ENCODE results near the gene SYT17. TPM values are rescaled to one million over a fixed set of nuclear protein-coding genes. Genes with fewer than 3 reads are reported as not detected.

The SYT17 gene
- total RNA-seq, 3 donors from 2014 or later, result 1.9 to 11.9 (median 5.2) TPM

GRCh38 chr16:19135201-19135842, 32.7 kb upstream of the SYT17 start:
- H3K4me3 ChIP-seq, result no peak overlapping the region
- no peak for DNase-seq (ENCODE audit: low spot score in 2 of 2)
- TF ChIP-seq POLR2AphosphoS5 (IDR thresholded peaks at IDR 0.05) (no peak), POLR2A (IDR thresholded peaks at IDR 0.05) (no peak), CTCF (IDR thresholded peaks at IDR 0.05) (no peak)
- H3K36me3 ChIP-seq, result no peaks in the 10 kb centered on the region
- H3K27me3 ChIP-seq, result no peaks in the 10 kb centered on the region
- intact Hi-C loops (cut with DNase I; ENCODE audit: low total_unique reads), result no loop called here
- H3K27ac ChIP-seq, result no peak overlapping the region
- H3K9me3 ChIP-seq, result no peaks in the 10 kb centered on the region
- H3K4me1 ChIP-seq, result peaks cover 0 to 14% of the 10 kb centered on the region in 2 donors

DNA sequence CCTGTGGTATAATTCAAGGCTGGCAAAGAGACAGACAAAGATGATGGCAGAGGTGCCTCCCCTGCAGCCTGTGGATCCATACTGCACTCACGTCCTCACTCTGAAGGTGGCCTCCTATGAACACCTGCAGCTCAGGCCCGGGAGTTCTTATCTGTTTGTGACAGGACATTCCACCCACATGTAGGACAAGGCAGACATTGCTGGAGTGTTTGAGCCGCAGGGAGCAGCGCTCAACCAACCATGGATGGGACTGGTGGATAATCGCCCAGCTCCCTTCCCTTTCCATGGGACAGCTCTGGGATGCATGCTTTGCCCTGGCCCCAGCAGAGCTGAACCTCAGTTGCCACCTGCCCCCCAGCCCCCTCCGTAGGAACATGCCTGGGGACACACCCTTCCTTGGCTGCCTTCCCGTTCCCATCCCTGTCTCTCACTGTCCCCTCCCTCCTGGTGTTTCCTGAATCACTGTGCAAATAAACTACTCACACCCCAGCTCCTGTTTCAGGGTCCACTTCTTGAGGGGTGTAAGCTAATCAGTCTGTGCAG, 32.1 kb upstream of the SYT17 start:
- Histone ChIP-seq H3K27me3 (no peaks in the 10 kb centered on the region), H3K36me3 (no peaks in the 10 kb centered on the region), H3K4me1 (peaks cover 0 to 14% of the 10 kb centered on the region in 2 donors), H3K27ac (peak overlapping the region in 1 of 2 donors; percentile 71), H3K9me3 (no peaks in the 10 kb centered on the region), H3K4me3 (no peak overlapping the region)
- DNase-seq (ENCODE audit: low spot score in 2 of 2), result no peak
- TF ChIP-seq POLR2AphosphoS5 (IDR thresholded peaks at IDR 0.05) (no peak), POLR2A (IDR thresholded peaks at IDR 0.05) (no peak), CTCF (IDR thresholded peaks at IDR 0.05) (no peak)
- intact Hi-C loops (cut with DNase I; ENCODE audit: low total_unique reads), result no loop called here

GRCh38 chr16:19136549-19137196, 31.4 kb upstream of the SYT17 start:
- TF ChIP-seq CTCF (IDR thresholded peaks at IDR 0.05), result no peak
- TF ChIP-seq POLR2A (IDR thresholded peaks at IDR 0.05), result no peak
- TF ChIP-seq POLR2AphosphoS5 (IDR thresholded peaks at IDR 0.05), result no peak
- Histone ChIP-seq H3K4me1 (peaks cover 0 to 14% of the 10 kb centered on the region in 2 donors), H3K36me3 (no peaks in the 10 kb centered on the region), H3K27me3 (no peaks in the 10 kb centered on the region), H3K4me3 (no peak overlapping the region), H3K27ac (peak overlapping the region; percentile 4 to 71), H3K9me3 (no peaks in the 10 kb centered on the region)
- no peak for DNase-seq (ENCODE audit: low spot score in 2 of 2)
- intact Hi-C loops (cut with DNase I; ENCODE audit: low total_unique reads), result no loop called here

GRCh38 chr16:19137201-19138128, 30.6 kb upstream of the SYT17 start:
- no peaks in the 10 kb centered on the region for H3K9me3 ChIP-seq
- no peaks in the 10 kb centered on the region for H3K27me3 ChIP-seq
- no peak overlapping the region for H3K4me3 ChIP-seq
- no peaks in the 10 kb centered on the region for H3K36me3 ChIP-seq
- TF ChIP-seq CTCF (IDR thresholded peaks at IDR 0.05) (no peak), POLR2A (IDR thresholded peaks at IDR 0.05) (no peak), POLR2AphosphoS5 (IDR thresholded peaks at IDR 0.05) (no peak)
- intact Hi-C loops (cut with DNase I; ENCODE audit: low total_unique reads), result no loop called here
- peaks cover 0 to 14% of the 10 kb centered on the region in 2 donors for H3K4me1 ChIP-seq
- DNase-seq (ENCODE audit: low spot score in 2 of 2), result peak in 1 of 2 donors; percentile 46
- H3K27ac ChIP-seq, result peak overlapping the region; percentile 48 to 71
